Upper lobe of left lung (tissue), 4 donors: ENCODE results near the gene JMJD6.
A peak's percentile ranks its signal among the peaks of the same experiment; 100 is the strongest.

Experiments used
- EP300 ChIP-seq, 4 donors: sonication (generic); formaldehyde crosslinking; IDR thresholded peaks; one replicate each; pipeline ENCODE4 v1.5.1; 2017; ENCODE audit warnings: antibody characterized with exemption in 4 of 4, control low read depth in 2 of 4
- POLR2A ChIP-seq, 4 donors: fragments of 450-650 bp; IDR thresholded peaks; one replicate each; pipeline ENCODE4 v1.5.1; 2016 to 2017; ENCODE audit warnings: antibody characterized with exemption in 4 of 4, mild to moderate bottlenecking in 2 of 4
- TF ChIP-seq, protein P1 (sequence below), 6 experiments: fragments of 450-650 bp in 4 of 6; fragments of 200-600 bp in 2 of 6; sonication (generic) in 2 of 6; IDR thresholded peaks; one replicate each; pipeline ENCODE4 v1.5.1; 2016 to 2019; ENCODE audit warnings: antibody characterized with exemption in 6 of 6

GRCh38 chr17:76725580-76726230 is 701 bp downstream of the JMJD6 start:
- peak in 1 of 4 donors; percentile 27 for TF ChIP-seq POLR2A (IDR thresholded peaks at IDR 0.05)
- TF ChIP-seq, protein P1, sequence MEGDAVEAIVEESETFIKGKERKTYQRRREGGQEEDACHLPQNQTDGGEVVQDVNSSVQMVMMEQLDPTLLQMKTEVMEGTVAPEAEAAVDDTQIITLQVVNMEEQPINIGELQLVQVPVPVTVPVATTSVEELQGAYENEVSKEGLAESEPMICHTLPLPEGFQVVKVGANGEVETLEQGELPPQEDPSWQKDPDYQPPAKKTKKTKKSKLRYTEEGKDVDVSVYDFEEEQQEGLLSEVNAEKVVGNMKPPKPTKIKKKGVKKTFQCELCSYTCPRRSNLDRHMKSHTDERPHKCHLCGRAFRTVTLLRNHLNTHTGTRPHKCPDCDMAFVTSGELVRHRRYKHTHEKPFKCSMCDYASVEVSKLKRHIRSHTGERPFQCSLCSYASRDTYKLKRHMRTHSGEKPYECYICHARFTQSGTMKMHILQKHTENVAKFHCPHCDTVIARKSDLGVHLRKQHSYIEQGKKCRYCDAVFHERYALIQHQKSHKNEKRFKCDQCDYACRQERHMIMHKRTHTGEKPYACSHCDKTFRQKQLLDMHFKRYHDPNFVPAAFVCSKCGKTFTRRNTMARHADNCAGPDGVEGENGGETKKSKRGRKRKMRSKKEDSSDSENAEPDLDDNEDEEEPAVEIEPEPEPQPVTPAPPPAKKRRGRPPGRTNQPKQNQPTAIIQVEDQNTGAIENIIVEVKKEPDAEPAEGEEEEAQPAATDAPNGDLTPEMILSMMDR (IDR thresholded peaks at IDR 0.05), result peak in 1 of 6 experiments; percentile 4
- TF ChIP-seq EP300 (IDR thresholded peaks at IDR 0.05), result no peak
